GM18526 (cell line): ENCODE data around the gene FKBP5.

Source experiments
- POLR2A ChIP-seq: IDR thresholded peaks from 3 replicates; pipeline ENCODE4 v1.6.1; 2011; ENCODE audit not compliant: insufficient read length; ENCODE audit errors: extremely low read depth

The FKBP5 gene

GRCh38 chr6:35626401-35626800 is 62.3 kb downstream of the FKBP5 start:
- no peak for TF ChIP-seq POLR2A

DNA sequence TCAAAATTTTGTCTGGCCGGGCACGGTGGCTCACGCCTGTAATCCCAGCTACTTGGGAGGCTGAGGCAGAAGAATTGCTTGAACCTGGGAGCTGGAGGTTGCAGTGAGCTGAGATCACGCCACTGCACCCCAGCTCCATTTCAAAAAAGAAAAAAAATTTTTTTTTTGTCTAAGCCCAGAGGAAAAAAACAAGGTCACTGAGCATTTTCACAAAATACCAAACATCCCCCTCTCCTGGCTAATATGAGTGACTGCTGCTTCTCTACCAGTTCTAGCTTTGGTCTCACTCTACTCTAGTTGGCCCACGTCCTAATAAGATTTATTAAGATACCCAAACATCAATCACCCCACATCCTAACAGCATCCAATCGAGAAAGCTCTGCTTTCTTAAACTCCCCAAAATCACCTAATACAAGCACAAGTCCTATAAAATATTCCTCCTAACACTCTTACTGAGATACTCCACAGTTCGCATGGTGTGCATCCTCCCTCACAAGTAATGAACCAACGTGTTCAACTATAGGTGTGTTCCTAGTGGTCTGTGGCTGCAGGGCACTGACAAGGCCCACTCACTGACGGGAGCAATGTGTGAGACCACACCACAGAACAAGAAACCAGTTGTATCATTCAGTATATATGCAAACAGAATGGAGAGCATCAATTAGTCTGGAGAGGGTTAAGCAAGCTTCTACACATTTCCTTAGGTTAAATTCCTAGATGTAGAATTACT is 64.2 kb downstream of the FKBP5 start:
- no peak for TF ChIP-seq POLR2A

DNA sequence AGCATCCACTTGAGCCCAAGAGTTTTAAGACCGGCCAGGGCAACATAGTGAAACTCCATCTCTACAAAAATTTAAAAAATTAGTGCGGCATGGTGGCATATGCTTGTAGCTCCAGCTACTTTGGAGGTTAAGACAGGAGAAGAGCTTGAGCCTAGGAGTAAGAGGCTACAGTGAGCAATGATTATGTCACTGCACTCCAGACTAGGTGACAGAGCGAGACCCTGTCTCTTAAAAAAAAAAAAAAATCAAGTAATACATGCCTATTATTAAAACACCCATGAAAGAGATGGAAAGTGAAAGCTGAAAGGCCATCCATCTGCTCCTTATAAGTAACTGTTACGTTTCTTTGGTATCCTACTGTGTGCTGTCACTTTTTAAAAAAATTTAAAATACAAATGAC is 66.4 kb downstream of the FKBP5 start:
- TF ChIP-seq POLR2A = no peak

GRCh38 chr6:35620706-35621105 is 68.0 kb downstream of the FKBP5 start:
- TF ChIP-seq POLR2A = no peak

GRCh38 chr6:35613762-35614161 is 75.0 kb downstream of the FKBP5 start:
- TF ChIP-seq POLR2A = no peak

- TF ChIP-seq POLR2A = no peak
Measured at GRCh38 chr6:35611240-35611639, 77.5 kb downstream of the FKBP5 start.

GRCh38 chr6:35610830-35611229 is 77.9 kb downstream of the FKBP5 start:
- no peak for TF ChIP-seq POLR2A

GRCh38 chr6:35609588-35609987 is 79.1 kb downstream of the FKBP5 start:
- TF ChIP-seq POLR2A = no peak

DNA sequence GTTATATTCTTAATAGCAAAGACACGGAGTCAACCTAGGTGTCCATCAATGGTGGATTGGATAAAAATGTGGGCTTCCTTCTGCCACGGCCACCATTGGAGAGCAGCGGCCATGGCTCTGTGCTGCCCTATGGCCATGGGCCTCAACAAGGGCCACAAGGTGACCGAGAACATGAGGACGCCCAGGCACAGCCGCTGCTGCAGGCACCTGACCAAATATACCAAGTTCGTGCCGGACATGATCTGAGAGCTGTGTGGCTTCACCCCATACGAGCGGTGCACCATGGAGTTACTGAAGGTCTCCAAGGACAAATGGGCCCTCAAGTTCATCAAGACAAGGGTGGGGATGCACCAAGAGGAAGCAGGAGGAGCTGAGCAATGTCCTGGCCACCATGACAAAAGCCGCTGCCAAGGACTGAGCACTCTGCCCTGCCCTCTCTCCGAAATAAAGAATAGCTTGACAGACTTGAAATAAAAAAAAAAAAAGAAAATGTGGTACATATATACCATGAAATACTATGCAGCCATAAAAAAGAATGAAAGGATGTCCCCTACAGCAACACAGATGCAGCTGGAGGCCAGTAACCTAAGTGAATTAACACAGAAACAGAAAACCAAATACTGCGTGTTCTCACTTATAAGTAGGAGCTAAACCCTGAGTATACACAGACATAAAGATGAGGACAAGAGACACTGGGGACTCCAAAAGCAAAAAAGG is 81.0 kb downstream of the FKBP5 start:
- no peak for TF ChIP-seq POLR2A

- no peak for TF ChIP-seq POLR2A
Measured at GRCh38 chr6:35605600-35605999, 83.1 kb downstream of the FKBP5 start.

GRCh38 chr6:35603326-35604202 is 85.2 kb downstream of the FKBP5 start:
- no peak for TF ChIP-seq POLR2A

DNA sequence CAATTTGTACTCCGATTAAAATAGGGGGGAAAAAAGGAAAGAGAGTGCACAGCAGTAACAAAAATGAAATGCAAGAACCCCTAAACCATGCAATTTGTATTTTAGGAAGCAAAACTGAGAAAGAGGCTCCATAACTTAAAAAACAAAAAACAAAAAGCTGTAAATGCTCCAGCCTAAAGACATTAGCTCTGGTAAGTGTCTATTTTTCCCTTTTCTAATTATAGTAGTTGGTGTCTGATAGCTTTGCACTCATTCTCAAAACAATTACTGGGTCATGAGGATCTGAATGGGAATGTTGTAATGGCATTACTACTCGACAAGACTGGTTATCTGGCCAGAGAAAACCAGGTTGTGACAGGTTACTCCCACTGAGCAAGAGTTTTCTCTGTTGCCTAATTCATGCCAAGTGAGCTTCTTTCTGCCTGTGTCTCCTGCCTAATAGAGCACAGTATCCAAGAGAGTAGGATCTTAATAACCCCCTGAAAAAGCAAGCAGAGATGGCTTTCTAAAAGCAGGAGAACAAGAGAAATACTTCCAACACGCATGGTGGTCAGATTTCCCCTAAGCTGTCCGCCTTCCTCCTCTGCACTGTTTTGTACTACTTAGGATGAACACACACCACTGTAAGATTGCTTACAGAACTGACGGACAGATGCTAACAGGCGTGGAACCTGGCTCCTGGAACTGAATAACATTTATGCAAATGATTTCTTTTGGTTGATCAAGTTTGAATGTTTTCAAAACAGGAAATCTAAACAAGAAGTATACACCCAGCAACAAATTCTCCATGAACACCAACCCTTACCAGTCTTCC is 86.4 kb downstream of the FKBP5 start:
- no peak for TF ChIP-seq POLR2A

DNA sequence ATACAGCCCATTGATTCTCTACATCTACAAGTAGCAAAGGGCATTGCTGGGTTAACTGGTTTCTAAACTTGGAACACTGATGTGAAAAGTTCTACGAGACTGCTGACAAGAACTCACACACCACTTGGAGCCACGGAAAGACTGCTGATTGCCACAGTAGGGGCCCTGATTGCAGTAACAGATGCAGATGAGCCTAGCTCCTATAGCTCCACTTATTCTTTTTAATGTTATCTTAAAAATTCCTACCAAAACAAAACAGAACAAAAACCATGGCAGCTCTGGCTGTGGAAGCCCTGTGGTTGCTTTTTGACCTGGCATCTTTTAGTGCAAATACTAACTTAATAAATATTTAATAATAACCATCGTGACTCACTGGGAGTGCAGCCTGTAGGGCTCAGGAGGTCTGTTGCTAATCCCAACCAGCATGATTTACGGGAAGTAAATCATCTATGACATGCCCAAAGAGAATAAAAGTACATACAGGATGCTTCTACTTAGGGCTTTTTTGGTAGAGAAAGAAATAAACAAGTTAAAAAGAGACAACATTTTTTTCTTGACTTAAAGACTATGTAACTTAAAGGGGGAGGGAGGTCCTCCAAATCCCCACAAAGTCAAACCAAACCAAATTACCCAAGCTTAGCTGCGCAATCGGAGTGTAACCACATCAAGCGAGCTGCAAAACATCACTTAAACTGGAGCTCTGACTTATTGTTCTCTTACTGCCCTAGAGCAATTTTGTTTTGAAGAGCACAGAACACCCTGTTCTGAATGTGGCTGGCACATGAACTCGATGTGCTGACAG is 87.2 kb downstream of the FKBP5 start:
- no peak for TF ChIP-seq POLR2A

GRCh38 chr6:35600659-35601125 is 88.0 kb downstream of the FKBP5 start:
- no peak for TF ChIP-seq POLR2A
